ENCODE results near the gene NUP214. TPM values are rescaled to one million over a fixed set of nuclear protein-coding genes. Genes with fewer than 3 reads are reported as not detected.

The NUP214 gene
- total and polyA plus RNA-seq, 4 donors, result 23.5 to 60.7 (median 37.8) TPM

- Histone ChIP-seq H3K36me3 (ENCODE audit: control insufficient read depth in 4 of 4, insufficient read depth in 4 of 4, low read length in 4 of 4) (no peaks in the 10 kb centered on the region), H3K27me3 (ENCODE audit: control insufficient read depth in 3 of 3, insufficient read depth in 3 of 3, low read length in 2 of 3) (no peaks in the 10 kb centered on the region), H3K4me3 (no peak overlapping the region), H3K9ac (ENCODE audit: insufficient read depth in 1 of 2, low read length in 2 of 2) (no peak overlapping the region), H3K27ac (ENCODE audit: low read depth in 1 of 2, low read length in 1 of 2) (no peak overlapping the region), H3K4me1 (ENCODE audit: control insufficient read depth in 5 of 5, insufficient read depth in 5 of 5, low read length in 5 of 5) (no peaks in the 10 kb centered on the region), H3K9me3 (ENCODE audit: control insufficient read depth in 4 of 4, insufficient read depth in 3 of 4, low read length in 3 of 4) (no peaks in the 10 kb centered on the region)
- DNase-seq, result no peak
- ATAC-seq (ENCODE audit: insufficient read depth, low FRiP score), result no peak
- 87 to 91% methylated on average over 17 of the region's 17 CpGs for WGBS, 2 donors
- TF ChIP-seq CTCF (IDR thresholded peaks at IDR 0.05; ENCODE audit: control extremely low read depth, extremely low read depth), result no peak
Measured at GRCh38 chr9:131078427-131079366, 46.7 kb upstream of the NUP214 start.

- ATAC-seq (ENCODE audit: insufficient read depth, low FRiP score) (no peak), DNase-seq (no peak)
- no peaks in the 10 kb centered on the region for H3K27me3 ChIP-seq (ENCODE audit: control insufficient read depth in 3 of 3, insufficient read depth in 3 of 3, low read length in 2 of 3)
- no peak overlapping the region for H3K27ac ChIP-seq (ENCODE audit: low read depth in 1 of 2, low read length in 1 of 2)
- H3K9ac ChIP-seq (ENCODE audit: insufficient read depth in 1 of 2, low read length in 2 of 2), result no peak overlapping the region
- 79 to 94% methylated on average over 9 of the region's 9 CpGs for WGBS, 2 donors
- H3K4me3 ChIP-seq, result no peak overlapping the region
- no peaks in the 10 kb centered on the region for H3K4me1 ChIP-seq (ENCODE audit: control insufficient read depth in 5 of 5, insufficient read depth in 5 of 5, low read length in 5 of 5)
- H3K9me3 ChIP-seq (ENCODE audit: control insufficient read depth in 4 of 4, insufficient read depth in 3 of 4, low read length in 3 of 4), result no peaks in the 10 kb centered on the region
- no peak for TF ChIP-seq CTCF (IDR thresholded peaks at IDR 0.05; ENCODE audit: control extremely low read depth, extremely low read depth)
- no peaks in the 10 kb centered on the region for H3K36me3 ChIP-seq (ENCODE audit: control insufficient read depth in 4 of 4, insufficient read depth in 4 of 4, low read length in 4 of 4)
Measured at GRCh38 chr9:131080589-131080988, 44.8 kb upstream of the NUP214 start.

- Histone ChIP-seq H3K27ac (ENCODE audit: low read depth in 1 of 2, low read length in 1 of 2) (no peak overlapping the region), H3K9me3 (ENCODE audit: control insufficient read depth in 4 of 4, insufficient read depth in 3 of 4, low read length in 3 of 4) (no peaks in the 10 kb centered on the region), H3K4me1 (ENCODE audit: control insufficient read depth in 5 of 5, insufficient read depth in 5 of 5, low read length in 5 of 5) (no peaks in the 10 kb centered on the region), H3K4me3 (no peak overlapping the region), H3K9ac (ENCODE audit: insufficient read depth in 1 of 2, low read length in 2 of 2) (no peak overlapping the region), H3K36me3 (ENCODE audit: control insufficient read depth in 4 of 4, insufficient read depth in 4 of 4, low read length in 4 of 4) (no peaks in the 10 kb centered on the region), H3K27me3 (ENCODE audit: control insufficient read depth in 3 of 3, insufficient read depth in 3 of 3, low read length in 2 of 3) (no peaks in the 10 kb centered on the region)
- WGBS, 2 donors, result 91 to 98% methylated on average over 9 of the region's 9 CpGs
- ATAC-seq (ENCODE audit: insufficient read depth, low FRiP score) (no peak), DNase-seq (no peak)
- TF ChIP-seq CTCF (IDR thresholded peaks at IDR 0.05; ENCODE audit: control extremely low read depth, extremely low read depth), result no peak
Measured at GRCh38 chr9:131081868-131082267, 43.5 kb upstream of the NUP214 start.

All from lung (tissue), 12 donors.